Ascending aorta (tissue), 2 donors: ENCODE results near the gene CYP2U1. TPM values are rescaled to one million over a fixed set of nuclear protein-coding genes. Genes with fewer than 3 reads are reported as not detected.
A peak's percentile ranks its signal among the peaks of the same experiment; 100 is the strongest.

Source experiments
- DNase-seq, 2 donors: peaks; one replicate each; pipeline ENCODE4 v3.0.0-alpha.2; 2019; ENCODE audit warnings: low spot score in 2 of 2
- H3K27ac ChIP-seq, 2 donors: fragments of 200-600 bp; sonication (generic); one replicate each; pipeline ENCODE4 v1.5.1; 2016 to 2017; ENCODE audit warnings: mild to moderate bottlenecking in 1 of 2
- H3K27me3 ChIP-seq: fragments of 200-600 bp; sonication (generic); one replicate; pipeline ENCODE4 v1.5.1; 2017
- H3K36me3 ChIP-seq, 2 donors: fragments of 200-600 bp; sonication (generic); one replicate each; pipeline ENCODE4 v1.5.1; 2016
- H3K4me1 ChIP-seq, 2 donors: fragments of 200-600 bp; sonication (generic); one replicate each; pipeline ENCODE4 v1.5.1; 2016 to 2017; ENCODE audit warnings: mild to moderate bottlenecking in 1 of 2
- H3K4me3 ChIP-seq, 2 donors: fragments of 200-600 bp; sonication (generic); one replicate each; pipeline ENCODE4 v1.5.1; 2016 to 2017; ENCODE audit warnings: mild to moderate bottlenecking in 1 of 2
- H3K9me3 ChIP-seq, 2 donors: fragments of 200-600 bp; sonication (generic); one replicate each; pipeline ENCODE4 v1.5.1; 2016
- intact Hi-C: fragments of 100-400 bp; cut with DNase I; formaldehyde crosslinking; loops from one replicate; pipeline ENCODE4 v1.15.1; 2023
- total RNA-seq: library from RNA; depleted of rRNA; stranded (reverse); fragments of >200 nt; gene quantifications from one replicate; pipeline ENCODE4 v1.1.0, GENCODE V29; 2016
- TF ChIP-seq, protein P1 (sequence below), 3 experiments: fragments of 200-600 bp in 2 of 3; fragments of 450-650 bp in 1 of 3; sonication (generic) in 2 of 3; IDR thresholded peaks; one replicate each; pipeline ENCODE4 v1.5.1; 2016 to 2019; ENCODE audit warnings: antibody characterized with exemption in 3 of 3, mild to moderate bottlenecking in 1 of 3, moderate library complexity in 1 of 3

The CYP2U1 gene
- total RNA-seq: 23.8 TPM

DNA sequence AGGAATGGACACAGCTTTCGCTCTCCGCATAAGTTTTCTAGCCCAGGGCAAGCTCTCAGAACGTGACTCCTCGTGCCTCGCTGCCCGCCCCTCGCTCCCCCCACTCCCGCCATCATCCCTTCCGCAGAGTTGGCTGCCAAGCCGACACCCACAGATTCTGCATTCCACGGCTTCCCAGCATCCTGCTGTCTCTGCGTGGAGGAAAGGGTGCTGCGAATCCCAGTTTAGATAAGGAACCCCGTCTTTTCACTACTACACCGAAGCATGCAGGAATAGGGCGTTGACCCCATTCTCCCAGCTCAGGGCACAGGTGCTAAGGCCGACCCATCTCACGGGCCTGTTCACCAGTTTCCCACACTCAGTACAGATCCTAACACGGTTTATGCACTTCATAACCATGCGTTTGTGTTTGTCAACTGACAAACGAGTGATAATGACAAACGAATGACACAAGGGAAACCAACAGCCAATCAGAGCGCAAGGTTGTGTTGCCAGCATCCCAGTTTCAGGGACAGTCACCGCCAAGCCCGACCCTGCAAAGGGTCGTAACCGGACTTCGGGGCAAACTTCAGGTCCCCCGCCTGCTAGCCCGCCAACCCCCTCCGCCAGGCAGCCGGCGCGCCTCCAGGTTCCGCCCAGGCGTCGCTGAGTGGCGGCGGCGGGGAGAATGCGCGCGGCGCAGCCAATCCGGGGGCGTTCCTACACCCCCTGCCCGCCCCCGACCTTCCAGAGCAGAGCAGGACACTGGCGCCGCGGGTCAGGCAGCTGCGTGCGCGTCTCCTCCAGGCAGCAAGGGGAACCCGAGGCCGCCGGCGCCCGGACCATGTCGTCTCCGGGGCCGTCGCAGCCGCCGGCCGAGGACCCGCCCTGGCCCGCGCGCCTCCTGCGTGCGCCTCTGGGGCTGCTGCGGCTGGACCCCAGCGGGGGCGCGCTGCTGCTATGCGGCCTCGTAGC, at the start of gene CYP2U1:
TSS of gene CYP2U1 (plus strand) at position 729 of the 954 bp plus-strand sequence. CDS start at position 824, 95 bp downstream.
- intact Hi-C loops: loop anchor here (1.0 to 5.0 kb wide), 4 partner anchors 66 to 241 kb away; partner anchors contain the start of gene SGMS2
- DNase-seq: peak; percentile 66 to 94
- Histone ChIP-seq H3K4me1 (peaks cover 0 to 12% of the 10 kb centered on the region in 2 donors), H3K27me3 (no peaks in the 10 kb centered on the region), H3K9me3 (no peaks in the 10 kb centered on the region), H3K27ac (peak within 1 kb of the TSS; percentile 74 to 77), H3K4me3 (peak within 1 kb of the TSS; percentile 72 to 85), H3K36me3 (no peaks in the 10 kb centered on the region)
- TF ChIP-seq, protein P1, sequence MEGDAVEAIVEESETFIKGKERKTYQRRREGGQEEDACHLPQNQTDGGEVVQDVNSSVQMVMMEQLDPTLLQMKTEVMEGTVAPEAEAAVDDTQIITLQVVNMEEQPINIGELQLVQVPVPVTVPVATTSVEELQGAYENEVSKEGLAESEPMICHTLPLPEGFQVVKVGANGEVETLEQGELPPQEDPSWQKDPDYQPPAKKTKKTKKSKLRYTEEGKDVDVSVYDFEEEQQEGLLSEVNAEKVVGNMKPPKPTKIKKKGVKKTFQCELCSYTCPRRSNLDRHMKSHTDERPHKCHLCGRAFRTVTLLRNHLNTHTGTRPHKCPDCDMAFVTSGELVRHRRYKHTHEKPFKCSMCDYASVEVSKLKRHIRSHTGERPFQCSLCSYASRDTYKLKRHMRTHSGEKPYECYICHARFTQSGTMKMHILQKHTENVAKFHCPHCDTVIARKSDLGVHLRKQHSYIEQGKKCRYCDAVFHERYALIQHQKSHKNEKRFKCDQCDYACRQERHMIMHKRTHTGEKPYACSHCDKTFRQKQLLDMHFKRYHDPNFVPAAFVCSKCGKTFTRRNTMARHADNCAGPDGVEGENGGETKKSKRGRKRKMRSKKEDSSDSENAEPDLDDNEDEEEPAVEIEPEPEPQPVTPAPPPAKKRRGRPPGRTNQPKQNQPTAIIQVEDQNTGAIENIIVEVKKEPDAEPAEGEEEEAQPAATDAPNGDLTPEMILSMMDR (IDR thresholded peaks at IDR 0.05): peak; percentile 15 to 25 (median 17)

DNA sequence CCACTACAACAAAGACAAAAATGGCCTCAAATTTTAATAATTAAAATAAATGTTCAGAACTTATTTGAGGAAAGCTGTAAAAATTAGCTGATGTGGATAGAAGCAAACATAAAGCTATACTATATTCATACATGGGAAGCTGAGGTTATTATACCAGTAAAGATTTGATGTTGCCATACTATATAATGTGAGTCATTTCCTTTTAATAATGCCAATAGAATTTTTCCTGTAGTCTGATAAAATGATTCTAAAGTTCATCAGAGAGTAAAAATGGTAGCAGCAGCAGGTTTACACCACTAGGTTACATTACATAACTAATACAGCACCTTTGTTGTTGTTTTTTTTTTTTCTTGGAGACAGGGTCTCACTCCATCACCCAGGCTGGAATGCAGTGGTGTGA, 45.5 kb upstream of the CYP2U1 start:
- no peaks in the 10 kb centered on the region for H3K4me1 ChIP-seq
- no peak for DNase-seq
- TF ChIP-seq, protein P1 (IDR thresholded peaks at IDR 0.05): no peak
- no peak overlapping the region for H3K27ac ChIP-seq
- H3K9me3 ChIP-seq: no peaks in the 10 kb centered on the region
- H3K36me3 ChIP-seq: no peaks in the 10 kb centered on the region
- intact Hi-C loops: no loop called here
- no peak overlapping the region for H3K4me3 ChIP-seq
- no peaks in the 10 kb centered on the region for H3K27me3 ChIP-seq

DNA sequence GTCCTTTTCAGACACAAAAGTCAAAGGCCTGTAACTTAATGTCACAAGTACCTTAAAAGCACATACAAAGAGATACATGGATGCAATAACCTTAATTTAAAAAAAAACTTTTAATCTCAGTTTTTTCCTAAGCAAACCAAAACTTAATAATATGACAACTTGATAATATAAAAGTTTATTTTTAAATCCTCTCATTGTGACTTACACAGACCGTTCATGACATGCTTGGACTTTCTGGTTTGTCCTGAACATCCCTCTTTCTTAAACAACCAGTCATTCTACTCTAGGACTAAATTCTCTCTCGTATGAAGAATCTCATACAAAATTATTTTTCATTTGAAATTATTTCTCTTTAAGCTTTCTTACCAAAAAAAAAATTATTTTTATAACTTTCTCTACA, 43.1 kb upstream of the CYP2U1 start:
- no peak overlapping the region for H3K4me3 ChIP-seq
- TF ChIP-seq, protein P1 (IDR thresholded peaks at IDR 0.05): no peak
- no peaks in the 10 kb centered on the region for H3K9me3 ChIP-seq
- H3K4me1 ChIP-seq: no peaks in the 10 kb centered on the region
- intact Hi-C loops: no loop called here
- no peaks in the 10 kb centered on the region for H3K36me3 ChIP-seq
- H3K27ac ChIP-seq: no peak overlapping the region
- H3K27me3 ChIP-seq: no peaks in the 10 kb centered on the region
- DNase-seq: no peak

DNA sequence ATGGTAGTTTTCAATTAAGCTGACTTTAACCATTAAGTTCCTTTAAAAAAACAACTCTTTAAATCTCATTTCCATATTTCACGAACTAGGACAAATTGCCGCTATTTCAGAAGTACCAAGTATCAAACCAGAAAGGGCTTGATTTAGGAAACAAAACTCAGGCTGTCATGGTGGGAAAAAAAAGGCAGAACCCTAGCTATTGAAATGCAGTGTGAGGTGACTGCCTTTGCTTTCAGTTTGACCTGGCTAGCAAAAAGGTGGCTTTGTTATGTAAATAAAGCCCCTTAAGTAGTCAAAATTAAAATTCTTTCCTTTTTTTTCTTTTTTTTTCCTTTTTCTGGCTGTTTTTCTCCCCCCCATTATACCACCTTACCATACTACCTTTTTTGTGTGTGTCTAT, 40.6 kb upstream of the CYP2U1 start:
- Histone ChIP-seq H3K9me3 (no peaks in the 10 kb centered on the region), H3K27me3 (no peaks in the 10 kb centered on the region), H3K4me3 (no peak overlapping the region), H3K36me3 (no peaks in the 10 kb centered on the region), H3K4me1 (peaks cover 0 to 7% of the 10 kb centered on the region in 2 donors), H3K27ac (no peak overlapping the region)
- intact Hi-C loops: no loop called here
- TF ChIP-seq, protein P1 (IDR thresholded peaks at IDR 0.05): no peak
- no peak for DNase-seq

DNA sequence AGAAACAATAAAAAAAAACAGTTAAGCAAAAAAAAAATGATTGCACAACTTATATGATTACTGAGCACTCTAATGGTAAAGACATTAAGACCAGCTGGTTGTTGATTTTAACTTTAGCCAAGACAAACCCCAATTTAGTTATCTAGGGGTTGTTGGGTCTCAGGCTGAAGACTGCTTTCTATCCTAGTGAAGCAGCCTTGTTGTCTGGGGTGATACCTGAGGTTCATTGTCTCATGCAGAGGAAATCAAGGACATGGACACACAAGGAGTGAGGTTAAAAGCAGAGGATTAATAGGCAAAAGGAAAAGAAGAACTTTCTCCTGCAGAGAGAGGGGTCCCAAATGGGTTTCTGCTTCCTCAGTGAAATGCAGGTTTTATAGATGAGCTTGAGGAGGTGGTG, 40.0 kb upstream of the CYP2U1 start:
- Histone ChIP-seq H3K4me1 (peaks cover 0 to 10% of the 10 kb centered on the region in 2 donors), H3K4me3 (no peak overlapping the region), H3K27me3 (no peaks in the 10 kb centered on the region), H3K9me3 (no peaks in the 10 kb centered on the region), H3K27ac (no peak overlapping the region), H3K36me3 (no peaks in the 10 kb centered on the region)
- no peak for DNase-seq
- TF ChIP-seq, protein P1 (IDR thresholded peaks at IDR 0.05): no peak
- intact Hi-C loops: no loop called here
